Measurements from ENCODE around the gene PHACTR1. TPM values are rescaled to one million over a fixed set of nuclear protein-coding genes. Genes with fewer than 3 reads are reported as not detected.

PHACTR1 gene
- total and polyA plus RNA-seq, 9 of the 15 experiments (the other 6 are each of a cell fraction or from before 2014, with no cell fraction given) = 11.5 to 32.6 (median 22.0) TPM

DNA sequence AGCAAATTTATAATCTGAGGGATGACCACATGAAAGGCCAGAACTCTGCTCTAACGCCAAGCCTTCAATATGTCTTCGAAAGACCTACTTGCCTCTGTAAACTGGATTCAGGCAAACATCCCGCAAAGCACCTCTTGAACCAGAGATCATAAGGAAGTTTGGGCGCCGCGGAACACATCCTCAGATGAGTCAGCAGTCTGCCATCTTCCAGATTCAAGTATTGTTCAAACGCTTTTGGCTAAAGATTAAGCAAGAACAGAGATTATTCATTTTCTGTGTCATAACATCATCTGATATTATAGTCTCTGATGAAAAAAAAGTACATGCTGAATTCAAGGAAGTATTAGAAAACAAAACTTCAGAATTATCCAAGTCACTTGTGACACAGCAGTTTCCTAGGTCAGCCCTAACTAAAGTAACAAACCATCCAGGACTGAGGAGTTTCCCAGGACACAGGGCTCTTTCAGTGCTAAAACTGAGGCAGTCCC, 591.0 kb downstream of the PHACTR1 start:
- peak; percentile 64 for FAIRE-seq
- WGBS (ENCODE audit: insufficient coverage, low coverage, missing lambda C conversion rate) = 30% methylated on average over 7 of the region's 7 CpGs
- TF ChIP-seq CEBPB (tag; IDR thresholded peaks at IDR 0.05) (peak; percentile 78), JUND (IDR thresholded peaks at IDR 0.05; ENCODE audit: borderline replicate concordance, low read depth, low read length) (no peak; the same call in 1 of the 2 replicates), JUND (tag; IDR thresholded peaks at IDR 0.05; ENCODE audit: borderline replicate concordance, low read depth, low read length) (peak; percentile 81; the same call in 2 of the 3 replicates), YY1 (IDR thresholded peaks at IDR 0.05; ENCODE audit: borderline replicate concordance in 1 of 3, control insufficient read depth in 1 of 3, extremely low read depth in 1 of 3, insufficient read depth in 3 of 3, insufficient read length in 1 of 3, insufficient replicate concordance in 2 of 3, low read depth in 1 of 3, low read length in 2 of 3) (peak in 1 of 3 experiments; percentile 24), DMBX1 (CRISPR knock-in tag; IDR thresholded peaks at IDR 0.05; ENCODE audit: borderline replicate concordance) (0 out of 2 replicates have a peak, but pooled peaks have one; percentile 35), NFE2 (IDR thresholded peaks at IDR 0.05; ENCODE audit: low read depth) (peak; percentile 92), NFE2L1 (tag; IDR thresholded peaks at IDR 0.05; ENCODE audit: borderline replicate concordance, low read depth) (peak; percentile 70), FOXK2 (conservative IDR thresholded peaks at IDR 0.05 in 1 of 2, IDR thresholded peaks at IDR 0.05 in 1 of 2; ENCODE audit: low read depth in 2 of 2) (0 out of 4 replicates have a peak, but pooled peaks of 1 of the 2 experiments have one; percentile 13), CXXC5 (CRISPR knock-in tag; IDR thresholded peaks at IDR 0.05) (peak; percentile 28; the same call in 1 of the 2 replicates), FOSL1 (tag; conservative IDR thresholded peaks at IDR 0.05) (peak; percentile 80), ZNF316 (IDR thresholded peaks at IDR 0.05) (peak; percentile 95), DPF2 (IDR thresholded peaks at IDR 0.05) (peak; percentile 73), CEBPG (CRISPR knock-in tag; IDR thresholded peaks at IDR 0.05) (no peak), CEBPG (tag; conservative IDR thresholded peaks at IDR 0.05 in 1 of 2, IDR thresholded peaks at IDR 0.05 in 1 of 2) (peak; percentile 79 to 82), PTRF (tag; IDR thresholded peaks at IDR 0.05) (0 out of 2 replicates have a peak, but pooled peaks have one; percentile 30), ARID1B (IDR thresholded peaks at IDR 0.05) (0 out of 2 replicates have a peak, but pooled peaks have one; percentile 47), ZNF431 (CRISPR knock-in tag; IDR thresholded peaks at IDR 0.05) (no peak)
- TF ChIP-seq, protein P1, sequence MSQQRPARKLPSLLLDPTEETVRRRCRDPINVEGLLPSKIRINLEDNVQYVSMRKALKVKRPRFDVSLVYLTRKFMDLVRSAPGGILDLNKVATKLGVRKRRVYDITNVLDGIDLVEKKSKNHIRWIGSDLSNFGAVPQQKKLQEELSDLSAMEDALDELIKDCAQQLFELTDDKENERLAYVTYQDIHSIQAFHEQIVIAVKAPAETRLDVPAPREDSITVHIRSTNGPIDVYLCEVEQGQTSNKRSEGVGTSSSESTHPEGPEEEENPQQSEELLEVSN (IDR thresholded peaks at IDR 0.05; ENCODE audit: borderline replicate concordance in 1 of 2, extremely low read depth in 1 of 2, insufficient read depth in 1 of 2, insufficient read length in 1 of 2, low read depth in 1 of 2, low read length in 1 of 2, poor library complexity in 1 of 2, severe bottlenecking in 1 of 2) = peak in 1 of 2 experiments; percentile 14
- TF ChIP-seq, protein P2, sequence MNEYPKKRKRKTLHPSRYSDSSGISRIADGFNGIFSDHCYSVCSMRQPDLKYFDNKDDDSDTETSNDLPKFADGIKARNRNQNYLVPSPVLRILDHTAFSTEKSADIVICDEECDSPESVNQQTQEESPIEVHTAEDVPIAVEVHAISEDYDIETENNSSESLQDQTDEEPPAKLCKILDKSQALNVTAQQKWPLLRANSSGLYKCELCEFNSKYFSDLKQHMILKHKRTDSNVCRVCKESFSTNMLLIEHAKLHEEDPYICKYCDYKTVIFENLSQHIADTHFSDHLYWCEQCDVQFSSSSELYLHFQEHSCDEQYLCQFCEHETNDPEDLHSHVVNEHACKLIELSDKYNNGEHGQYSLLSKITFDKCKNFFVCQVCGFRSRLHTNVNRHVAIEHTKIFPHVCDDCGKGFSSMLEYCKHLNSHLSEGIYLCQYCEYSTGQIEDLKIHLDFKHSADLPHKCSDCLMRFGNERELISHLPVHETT (CRISPR knock-in tag; conservative IDR thresholded peaks at IDR 0.05 in 1 of 2, IDR thresholded peaks at IDR 0.05 in 1 of 2) = peak in 1 of 2 experiments; percentile 58; a peak in 2 of 4 replicates

More for the DNA sequence above, 591.0 kb downstream of the PHACTR1 start:
- peaks cover 82% of the 10 kb centered on the region for H3K36me3 ChIP-seq (ENCODE audit: control insufficient read depth, insufficient read depth, low read length)
- H3K4me1 ChIP-seq (replicated peaks in 1 of 2; ENCODE audit: control insufficient read depth in 2 of 2, insufficient read depth in 2 of 2, low read length in 2 of 2) = peaks cover 3 to 29% of the 10 kb centered on the region in 2 experiments; a peak in 4 of 5 replicates
- H2AFZ ChIP-seq (ENCODE audit: low read depth, low read length) = peak overlapping the region; percentile 82
- intact Hi-C loops (cut with micrococcal nuclease) (no loop called here), in situ Hi-C loops (cut with MboI) (no loop called here)
- no peaks in the 10 kb centered on the region for H3K9me3 ChIP-seq (replicated peaks; ENCODE audit: control insufficient read depth, insufficient read depth, low read depth, low read length)
- no peaks in the 10 kb centered on the region for H4K20me1 ChIP-seq (replicated peaks; ENCODE audit: control insufficient read depth, insufficient read depth, low read length)
- ChIA-PET CTCF (ENCODE audit: low intra/inter-chr PET ratio) (interaction anchor here (0.6 kb wide), 1 partner anchor 24 kb away, joined by 4 read pairs; no protein-coding TSS in a partner anchor), POLR2A (no interaction called here)
- ATAC-seq (peak; percentile 65), DNase-seq (ENCODE audit: extremely low read depth in 1 of 4, low spot score in 3 of 4) (peak in 2 of 4 experiments; percentile 38 to 63)
- H3K4me3 ChIP-seq = no peak overlapping the region
- H3K27me3 ChIP-seq (ENCODE audit: control insufficient read depth in 2 of 2, insufficient read depth in 2 of 2, low read length in 2 of 2) = no peaks in the 10 kb centered on the region
- BruUV-seq (replicated peaks) = no TSS peak
- no peaks in the 10 kb centered on the region for H3K9me1 ChIP-seq (ENCODE audit: control insufficient read depth, insufficient read depth, low read length)
- peak overlapping the region; percentile 62 for H3K27ac ChIP-seq (ENCODE audit: extremely low read depth, low read depth, low read length)
- 0 out of 4 replicates have a peak overlapping the region, but pooled peaks of 1 of the 2 experiments have one; percentile 2 for H3K9ac ChIP-seq (ENCODE audit: insufficient read depth in 1 of 2, low read depth in 2 of 2, low read length in 2 of 2)
- H3K79me2 ChIP-seq (ENCODE audit: control insufficient read depth, insufficient read depth, low read length) = no peaks in the 10 kb centered on the region
- H3K4me2 ChIP-seq (ENCODE audit: insufficient read depth, low read length) = peak overlapping the region; percentile 33
